Measurements from ENCODE around the gene FAM110A. TPM values are rescaled to one million over a fixed set of nuclear protein-coding genes. Genes with fewer than 3 reads are reported as not detected.

FAM110A gene
- total RNA-seq, 1 donor from 2014 or later = 11.1 TPM

- peaks cover 3% of the 10 kb centered on the region for H3K36me3 Mint-ChIP-seq
- no peak overlapping the region for H3K27ac Mint-ChIP-seq
Measured at GRCh38 chr20:835608-836045, 2.1 kb downstream of the FAM110A start.

GRCh38 chr20:836190-836589, 2.7 kb downstream of the FAM110A start:
- H3K27me3 Mint-ChIP-seq (ENCODE audit: low read depth) = peaks cover 3% of the 10 kb centered on the region
- no peak overlapping the region for H3K27ac Mint-ChIP-seq
- peaks cover 3% of the 10 kb centered on the region for H3K36me3 Mint-ChIP-seq
- no peak for TF ChIP-seq CTCF (IDR thresholded peaks at IDR 0.05; ENCODE audit: unreplicated experiment)
- DNase-seq (ENCODE audit: low spot score in 2 of 2, unreplicated experiment in 2 of 2) = no peak
- no peak overlapping the region for H3K4me3 Mint-ChIP-seq
- peaks cover 9% of the 10 kb centered on the region for H3K9me3 Mint-ChIP-seq
- peaks cover 17% of the 10 kb centered on the region for H3K4me1 Mint-ChIP-seq

More at GRCh38 chr20:835608-836045, 2.1 kb downstream of the FAM110A start:
- peaks cover 9% of the 10 kb centered on the region for H3K9me3 Mint-ChIP-seq
- no peak for DNase-seq (ENCODE audit: low spot score in 2 of 2, unreplicated experiment in 2 of 2)
- H3K4me3 Mint-ChIP-seq = peak overlapping the region; percentile 33
- peaks cover 2% of the 10 kb centered on the region for H3K27me3 Mint-ChIP-seq (ENCODE audit: low read depth)
- H3K4me1 Mint-ChIP-seq = peaks cover 17% of the 10 kb centered on the region
- no peak for TF ChIP-seq CTCF (IDR thresholded peaks at IDR 0.05; ENCODE audit: unreplicated experiment)

GRCh38 chr20:839015-839414, 5.5 kb downstream of the FAM110A start:
- Mint-ChIP-seq H3K27me3 (ENCODE audit: low read depth) (peaks cover 17% of the 10 kb centered on the region), H3K4me1 (peaks cover 23% of the 10 kb centered on the region), H3K36me3 (peaks cover 3% of the 10 kb centered on the region), H3K4me3 (no peak overlapping the region), H3K27ac (no peak overlapping the region), H3K9me3 (peaks cover 9% of the 10 kb centered on the region)
- DNase-seq (ENCODE audit: low spot score in 2 of 2, unreplicated experiment in 2 of 2) = no peak
- no peak for TF ChIP-seq CTCF (IDR thresholded peaks at IDR 0.05; ENCODE audit: unreplicated experiment)

DNA sequence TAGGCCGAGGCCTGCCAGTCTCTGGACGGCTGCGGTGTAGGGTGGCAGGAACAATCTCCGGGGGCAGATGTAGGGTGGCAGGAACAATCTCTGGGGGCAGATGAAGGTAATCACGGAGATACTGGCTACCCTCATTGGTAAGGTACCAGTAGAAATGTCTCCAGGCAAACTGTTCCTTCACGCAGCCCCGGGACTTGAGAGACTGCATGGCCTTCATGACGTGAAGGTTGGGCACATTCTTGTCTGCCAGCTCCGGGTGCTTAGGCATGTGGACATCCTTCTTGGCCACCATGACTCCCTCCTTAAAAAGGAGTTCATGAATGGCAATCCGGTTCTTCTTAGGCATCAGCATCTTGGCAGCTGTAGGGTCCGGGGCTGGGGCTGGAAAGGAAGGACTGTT, 6.1 kb downstream of the FAM110A start:
- TF ChIP-seq CTCF (IDR thresholded peaks at IDR 0.05; ENCODE audit: unreplicated experiment) = no peak
- H3K27ac Mint-ChIP-seq = no peak overlapping the region
- H3K27me3 Mint-ChIP-seq (ENCODE audit: low read depth) = peaks cover 19% of the 10 kb centered on the region
- no peak for DNase-seq (ENCODE audit: low spot score in 2 of 2, unreplicated experiment in 2 of 2)
- H3K9me3 Mint-ChIP-seq = peaks cover 9% of the 10 kb centered on the region
- H3K4me3 Mint-ChIP-seq = peak overlapping the region; percentile 67
- H3K36me3 Mint-ChIP-seq = peaks cover 3% of the 10 kb centered on the region
- H3K4me1 Mint-ChIP-seq = peaks cover 22% of the 10 kb centered on the region

- H3K4me3 Mint-ChIP-seq = peak overlapping the region; percentile 67
- H3K36me3 Mint-ChIP-seq = peaks cover 3% of the 10 kb centered on the region
Measured at GRCh38 chr20:840503-840857, 7.0 kb downstream of the FAM110A start.

More at GRCh38 chr20:840503-840857, 7.0 kb downstream of the FAM110A start:
- Mint-ChIP-seq H3K9me3 (peaks cover 9% of the 10 kb centered on the region), H3K4me1 (peaks cover 17% of the 10 kb centered on the region), H3K27me3 (ENCODE audit: low read depth) (peaks cover 19% of the 10 kb centered on the region), H3K27ac (no peak overlapping the region)
- no peak for DNase-seq (ENCODE audit: low spot score in 2 of 2, unreplicated experiment in 2 of 2)
- TF ChIP-seq CTCF (IDR thresholded peaks at IDR 0.05; ENCODE audit: unreplicated experiment) = no peak

Data from mesothelial cell of epicardium (in vitro differentiated cells).